Hepatocyte (in vitro differentiated cells): ENCODE measurements around the gene FBXO5.

Source experiments
- EZH2 ChIP-seq: fragments of 200-600 bp; sonication (generic); IDR thresholded peaks from 2 replicates; pipeline ENCODE4 v1.6.1; 2016; ENCODE audit warnings: antibody characterized with exemption, mild to moderate bottlenecking, borderline replicate concordance
- TF ChIP-seq, protein P1 (sequence below): fragments of 200-600 bp; sonication (generic); IDR thresholded peaks from 2 replicates; pipeline ENCODE4 v1.5.1; 2016; ENCODE audit warnings: antibody characterized with exemption, mild to moderate bottlenecking; ENCODE audit not compliant: poor library complexity

GRCh38 chr6:152952045-152952444, 30.8 kb downstream of the FBXO5 start:
- TF ChIP-seq, protein P1, sequence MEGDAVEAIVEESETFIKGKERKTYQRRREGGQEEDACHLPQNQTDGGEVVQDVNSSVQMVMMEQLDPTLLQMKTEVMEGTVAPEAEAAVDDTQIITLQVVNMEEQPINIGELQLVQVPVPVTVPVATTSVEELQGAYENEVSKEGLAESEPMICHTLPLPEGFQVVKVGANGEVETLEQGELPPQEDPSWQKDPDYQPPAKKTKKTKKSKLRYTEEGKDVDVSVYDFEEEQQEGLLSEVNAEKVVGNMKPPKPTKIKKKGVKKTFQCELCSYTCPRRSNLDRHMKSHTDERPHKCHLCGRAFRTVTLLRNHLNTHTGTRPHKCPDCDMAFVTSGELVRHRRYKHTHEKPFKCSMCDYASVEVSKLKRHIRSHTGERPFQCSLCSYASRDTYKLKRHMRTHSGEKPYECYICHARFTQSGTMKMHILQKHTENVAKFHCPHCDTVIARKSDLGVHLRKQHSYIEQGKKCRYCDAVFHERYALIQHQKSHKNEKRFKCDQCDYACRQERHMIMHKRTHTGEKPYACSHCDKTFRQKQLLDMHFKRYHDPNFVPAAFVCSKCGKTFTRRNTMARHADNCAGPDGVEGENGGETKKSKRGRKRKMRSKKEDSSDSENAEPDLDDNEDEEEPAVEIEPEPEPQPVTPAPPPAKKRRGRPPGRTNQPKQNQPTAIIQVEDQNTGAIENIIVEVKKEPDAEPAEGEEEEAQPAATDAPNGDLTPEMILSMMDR, result no peak
- TF ChIP-seq EZH2, result no peak
